ENCODE measurements around the gene NAA50. TPM values are rescaled to one million over a fixed set of nuclear protein-coding genes. Genes with fewer than 3 reads are reported as not detected.

NAA50 gene
- total RNA-seq, 4 donors from 2014 or later: 86.1 to 223 (median 126) TPM

DNA sequence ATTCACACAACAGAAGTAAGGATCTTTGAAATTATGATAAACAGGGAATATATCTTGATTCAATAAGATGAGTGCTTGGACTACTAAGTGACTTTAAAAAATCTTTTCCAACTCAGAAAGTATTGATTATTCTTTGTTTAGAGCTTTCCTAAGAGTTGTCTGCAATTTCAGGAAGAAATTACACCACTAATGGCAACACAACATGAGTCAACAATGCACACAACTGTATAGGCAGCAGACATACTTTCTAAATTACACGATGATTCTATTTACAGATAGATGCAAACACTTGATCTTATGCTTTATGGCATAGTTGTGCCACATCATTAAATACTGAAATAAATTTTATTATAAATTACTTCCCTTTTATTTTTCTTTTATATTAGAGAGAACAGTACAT lies 4.4 kb downstream of the NAA50 start:
- TF ChIP-seq, protein P1, sequence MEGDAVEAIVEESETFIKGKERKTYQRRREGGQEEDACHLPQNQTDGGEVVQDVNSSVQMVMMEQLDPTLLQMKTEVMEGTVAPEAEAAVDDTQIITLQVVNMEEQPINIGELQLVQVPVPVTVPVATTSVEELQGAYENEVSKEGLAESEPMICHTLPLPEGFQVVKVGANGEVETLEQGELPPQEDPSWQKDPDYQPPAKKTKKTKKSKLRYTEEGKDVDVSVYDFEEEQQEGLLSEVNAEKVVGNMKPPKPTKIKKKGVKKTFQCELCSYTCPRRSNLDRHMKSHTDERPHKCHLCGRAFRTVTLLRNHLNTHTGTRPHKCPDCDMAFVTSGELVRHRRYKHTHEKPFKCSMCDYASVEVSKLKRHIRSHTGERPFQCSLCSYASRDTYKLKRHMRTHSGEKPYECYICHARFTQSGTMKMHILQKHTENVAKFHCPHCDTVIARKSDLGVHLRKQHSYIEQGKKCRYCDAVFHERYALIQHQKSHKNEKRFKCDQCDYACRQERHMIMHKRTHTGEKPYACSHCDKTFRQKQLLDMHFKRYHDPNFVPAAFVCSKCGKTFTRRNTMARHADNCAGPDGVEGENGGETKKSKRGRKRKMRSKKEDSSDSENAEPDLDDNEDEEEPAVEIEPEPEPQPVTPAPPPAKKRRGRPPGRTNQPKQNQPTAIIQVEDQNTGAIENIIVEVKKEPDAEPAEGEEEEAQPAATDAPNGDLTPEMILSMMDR (IDR thresholded peaks at IDR 0.05; ENCODE audit: low read depth): no peak

DNA sequence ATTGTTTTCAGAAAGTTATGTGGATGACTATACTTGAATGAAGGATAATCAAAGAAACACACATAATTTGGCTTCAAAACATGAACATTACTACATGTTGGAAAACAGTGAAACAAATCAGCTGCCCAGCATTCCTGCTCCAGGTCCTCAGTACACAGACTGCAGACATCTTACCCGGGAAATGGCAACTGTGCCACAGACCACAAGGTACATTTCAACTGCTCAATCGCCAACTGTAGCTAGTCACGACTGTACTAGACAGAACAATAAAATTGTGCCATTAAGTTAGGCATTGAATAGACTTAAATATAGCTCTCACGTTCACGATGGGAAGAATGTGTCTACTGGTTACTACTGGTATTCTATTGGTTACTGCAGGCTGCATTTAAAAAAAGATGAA lies 5.0 kb downstream of the NAA50 start:
- TF ChIP-seq, protein P1 (IDR thresholded peaks at IDR 0.05; ENCODE audit: low read depth): no peak

DNA sequence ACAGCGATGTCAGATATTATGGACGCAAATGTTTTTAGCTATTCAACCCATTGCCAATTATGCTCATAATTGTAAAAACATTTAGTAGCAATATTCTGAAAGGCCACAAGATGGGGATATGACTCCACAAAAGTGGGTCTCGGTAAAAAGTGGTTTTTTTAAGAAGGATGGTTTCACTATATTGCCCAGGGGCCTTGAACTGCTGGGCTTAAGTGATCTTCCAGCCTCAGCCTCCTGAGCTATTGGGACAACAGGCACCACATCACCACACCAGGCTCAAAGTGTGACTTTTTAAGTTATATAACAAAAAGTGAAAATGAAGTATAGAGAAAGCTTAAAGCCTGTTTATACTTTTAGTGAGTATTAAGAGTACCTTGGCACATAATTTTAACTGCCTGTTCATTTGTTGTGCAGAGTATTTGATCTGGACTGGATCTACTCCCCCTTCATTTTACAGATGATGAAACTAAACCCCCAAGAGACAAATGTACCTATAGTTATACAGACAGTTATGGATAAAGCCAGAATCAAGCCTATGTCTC lies 9.4 kb downstream of the NAA50 start:
- TF ChIP-seq, protein P1 (IDR thresholded peaks at IDR 0.05; ENCODE audit: low read depth): no peak

DNA sequence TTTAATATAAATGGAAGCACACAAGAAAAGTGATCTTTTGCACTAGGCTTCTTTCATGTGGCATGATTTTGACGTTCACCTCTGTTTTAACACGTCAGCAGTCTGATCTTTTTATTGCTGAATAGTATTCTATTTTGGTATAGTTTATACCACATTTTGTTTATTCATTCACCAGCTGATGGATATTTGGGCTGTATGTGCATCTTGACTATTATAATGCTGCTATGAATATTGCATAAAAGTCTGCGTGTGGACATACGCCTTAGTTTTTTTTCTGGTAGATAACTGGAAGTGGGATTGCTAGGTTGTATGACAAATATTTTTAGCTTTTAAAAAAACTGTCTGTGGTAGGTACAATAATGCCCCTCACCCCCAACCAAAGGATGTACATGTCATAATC lies 14.4 kb downstream of the NAA50 start:
- TF ChIP-seq, protein P1 (IDR thresholded peaks at IDR 0.05; ENCODE audit: low read depth): no peak

DNA sequence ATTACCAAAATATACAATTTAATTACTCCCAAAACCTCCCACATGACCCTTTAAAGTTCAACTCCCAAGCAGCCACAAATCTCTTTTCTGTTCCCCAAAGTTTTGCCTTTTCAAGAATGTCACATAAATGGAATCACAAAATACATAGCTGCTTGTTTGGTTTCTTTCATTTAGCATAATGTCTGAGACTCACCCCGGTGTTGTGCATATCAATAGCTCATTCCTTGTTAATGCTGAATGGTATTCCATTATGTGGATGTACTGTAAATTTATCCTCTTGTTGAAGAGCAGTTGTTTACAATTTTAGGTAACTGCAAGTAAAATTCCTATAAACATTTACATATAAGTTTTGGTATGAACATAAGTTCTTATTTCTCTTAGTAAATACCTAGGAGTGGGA lies 15.5 kb downstream of the NAA50 start:
- TF ChIP-seq, protein P1 (IDR thresholded peaks at IDR 0.05; ENCODE audit: low read depth): no peak

DNA sequence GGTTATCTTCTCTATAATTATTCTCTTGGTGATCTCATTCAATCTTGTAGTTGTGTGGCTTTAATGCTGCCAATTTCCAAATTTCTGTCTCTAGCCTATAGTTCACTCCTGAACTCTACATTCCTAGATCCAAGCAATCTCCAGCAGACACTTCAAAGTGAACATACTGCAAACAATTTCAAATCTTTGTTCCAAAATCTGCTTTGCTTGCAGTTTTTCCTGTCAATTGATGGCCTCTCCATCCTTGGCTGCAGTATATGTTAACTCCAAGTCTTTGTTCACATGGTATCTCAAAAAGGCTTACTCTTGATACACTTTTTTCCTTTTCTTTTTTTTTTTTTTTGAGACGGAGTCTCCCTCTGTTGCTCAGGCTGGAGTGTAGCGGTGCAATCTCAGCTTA lies 17.4 kb downstream of the NAA50 start:
- TF ChIP-seq, protein P1 (IDR thresholded peaks at IDR 0.05; ENCODE audit: low read depth): no peak

DNA sequence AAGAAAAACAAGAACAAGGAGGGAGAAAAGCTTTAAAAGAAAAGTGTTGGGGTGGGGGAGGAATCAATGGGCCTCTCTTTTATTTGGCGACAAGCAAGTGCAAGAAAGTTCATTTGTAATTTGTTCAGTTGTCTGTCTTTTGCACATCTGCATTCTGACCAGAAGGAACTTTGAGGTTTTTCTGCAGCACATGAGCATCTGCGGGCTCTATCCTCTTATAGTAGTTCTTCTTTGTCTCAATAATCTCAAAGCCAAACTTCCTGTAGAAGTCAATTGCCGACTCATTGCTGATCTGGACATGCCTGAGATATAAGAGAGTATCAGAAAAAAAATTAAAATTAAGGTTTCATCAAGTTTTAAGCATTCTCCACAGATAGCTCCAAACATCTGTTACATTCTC lies 24.4 kb downstream of the NAA50 start:
- TF ChIP-seq, protein P1 (IDR thresholded peaks at IDR 0.05; ENCODE audit: low read depth): no peak
